ENCODE measurements around the gene CRMP1.

The CRMP1 gene

GRCh38 chr4:5851637-5852301 is 41.1 kb downstream of the CRMP1 start:
- TF ChIP-seq REST (IDR thresholded peaks at IDR 0.05; ENCODE audit: insufficient read depth in 1 of 2, low read depth in 2 of 2, low read length in 2 of 2), result no peak

GRCh38 chr4:5845035-5845905 is 47.6 kb downstream of the CRMP1 start:
- TF ChIP-seq POLR2AphosphoS5 (IDR thresholded peaks at IDR 0.05; ENCODE audit: low read depth, low read length) (no peak), SIN3A (IDR thresholded peaks at IDR 0.05; ENCODE audit: borderline replicate concordance, insufficient read depth, low read length) (no peak), REST (IDR thresholded peaks at IDR 0.05; ENCODE audit: insufficient read depth in 1 of 2, low read depth in 2 of 2, low read length in 2 of 2) (no peak), FOXP2 (optimal IDR thresholded peaks at IDR 0.05; ENCODE audit: borderline replicate concordance, extremely low read depth, extremely low read length, insufficient read depth) (no peak), TAF1 (IDR thresholded peaks at IDR 0.05; ENCODE audit: borderline replicate concordance, insufficient read depth, low read length) (no peak)

- no peak for TF ChIP-seq FOXP2 (optimal IDR thresholded peaks at IDR 0.05; ENCODE audit: borderline replicate concordance, extremely low read depth, extremely low read length, insufficient read depth)
- TF ChIP-seq SIN3A (IDR thresholded peaks at IDR 0.05; ENCODE audit: borderline replicate concordance, insufficient read depth, low read length), result no peak
- TF ChIP-seq POLR2AphosphoS5 (IDR thresholded peaks at IDR 0.05; ENCODE audit: low read depth, low read length), result no peak
- TF ChIP-seq TAF1 (IDR thresholded peaks at IDR 0.05; ENCODE audit: borderline replicate concordance, insufficient read depth, low read length), result no peak
- TF ChIP-seq REST (IDR thresholded peaks at IDR 0.05; ENCODE audit: insufficient read depth in 1 of 2, low read depth in 2 of 2, low read length in 2 of 2), result no peak
Observed at GRCh38 chr4:5843573-5844530, 49.0 kb downstream of the CRMP1 start.

GRCh38 chr4:5842456-5842855 is 50.4 kb downstream of the CRMP1 start:
- TF ChIP-seq REST (IDR thresholded peaks at IDR 0.05; ENCODE audit: insufficient read depth in 1 of 2, low read depth in 2 of 2, low read length in 2 of 2), result no peak
- no peak for TF ChIP-seq POLR2AphosphoS5 (IDR thresholded peaks at IDR 0.05; ENCODE audit: low read depth, low read length)
- TF ChIP-seq SIN3A (IDR thresholded peaks at IDR 0.05; ENCODE audit: borderline replicate concordance, insufficient read depth, low read length), result no peak
- TF ChIP-seq FOXP2 (optimal IDR thresholded peaks at IDR 0.05; ENCODE audit: borderline replicate concordance, extremely low read depth, extremely low read length, insufficient read depth), result no peak
- TF ChIP-seq TAF1 (IDR thresholded peaks at IDR 0.05; ENCODE audit: borderline replicate concordance, insufficient read depth, low read length), result no peak
